Uterus (tissue), 4 donors: Measurements from ENCODE around the gene HIRA. TPM values are rescaled to one million over a fixed set of nuclear protein-coding genes. Genes with fewer than 3 reads are reported as not detected.

ENCODE experiments used
- DNase-seq, 2 donors: peaks; one replicate each; pipeline ENCODE4 v3.0.0-alpha.2; 2019 to 2020
- H3K27ac ChIP-seq, 2 donors: fragments of 200-600 bp; sonication (generic); 1 replicate in 1 of 2; 2 replicates in 1 of 2; pipeline ENCODE4 v1.5.1; 2016 to 2018
- H3K27me3 ChIP-seq, 2 donors: fragments of 200-600 bp; sonication (generic); one replicate each; pipeline ENCODE4 v1.5.1; 2018 to 2019; ENCODE audit warnings: control low read depth in 1 of 2
- H3K36me3 ChIP-seq, 2 donors: fragments of 200-600 bp; sonication (generic); one replicate each; pipeline ENCODE4 v1.5.1; 2019; ENCODE audit warnings: control low read depth in 1 of 2
- H3K4me1 ChIP-seq, 2 donors: fragments of 200-600 bp; sonication (generic); one replicate each; pipeline ENCODE4 v1.5.1; 2018 to 2019; ENCODE audit warnings: control low read depth in 1 of 2
- H3K4me3 ChIP-seq, 2 donors: fragments of 200-600 bp; sonication (generic); 1 replicate in 1 of 2; 2 replicates in 1 of 2; pipeline ENCODE4 v1.5.1; 2018 to 2019; ENCODE audit warnings: mild to moderate bottlenecking in 1 of 2
- H3K9me3 ChIP-seq, 2 donors: fragments of 200-600 bp; sonication (generic); one replicate each; pipeline ENCODE4 v1.5.1; 2019; ENCODE audit warnings: control low read depth in 1 of 2
- CTCF ChIP-seq, 4 experiments: fragments of 200-600 bp in 2 of 4; fragments of 450-650 bp in 2 of 4; sonication (generic) in 2 of 4; IDR thresholded peaks; one replicate each; pipeline ENCODE4 v1.5.1; 2016 to 2019; ENCODE audit warnings: antibody characterized with exemption in 4 of 4, mild to moderate bottlenecking in 2 of 4, moderate library complexity in 1 of 4
- POLR2A ChIP-seq, 2 donors: fragments of 450-650 bp; IDR thresholded peaks; one replicate each; pipeline ENCODE4 v1.6.1; 2016; ENCODE audit warnings: antibody characterized with exemption in 2 of 2, mild to moderate bottlenecking in 1 of 2, moderate library complexity in 1 of 2
- intact Hi-C: fragments of 100-400 bp; cut with DNase I; formaldehyde crosslinking; loops from one replicate; pipeline ENCODE4 v1.15.1; 2023; ENCODE audit warnings: low total_unique reads
- total RNA-seq, 4 donors: library from RNA; depleted of rRNA in 3 of 4; stranded (reverse); fragments of >200 nt in 3 of 4; gene quantifications; one replicate each; pipeline versions ENCODE4 v1.1.0 to v1.2.4, GENCODE V29; 2014 to 2023
- donor health status: DM: yes; HTN: yes; CAD: no.

HIRA gene
- total RNA-seq, 4 donors from 2014 or later: 0.29 to 32.1 (median 11.7) TPM

GRCh38 chr22:19406846-19407245, 24.7 kb downstream of the HIRA start:
- Histone ChIP-seq H3K4me1 (no peaks in the 10 kb centered on the region), H3K27ac (no peak overlapping the region), H3K9me3 (no peaks in the 10 kb centered on the region), H3K27me3 (no peaks in the 10 kb centered on the region), H3K36me3 (no peaks in the 10 kb centered on the region), H3K4me3 (no peak overlapping the region)
- TF ChIP-seq POLR2A (IDR thresholded peaks at IDR 0.05): no peak
- TF ChIP-seq CTCF (IDR thresholded peaks at IDR 0.05): no peak
- intact Hi-C loops: no loop called here
- no peak for DNase-seq

GRCh38 chr22:19406281-19406811, 25.2 kb downstream of the HIRA start:
- TF ChIP-seq POLR2A (IDR thresholded peaks at IDR 0.05) (no peak), CTCF (IDR thresholded peaks at IDR 0.05) (no peak)
- H3K36me3 ChIP-seq: no peaks in the 10 kb centered on the region
- intact Hi-C loops: no loop called here
- no peak overlapping the region for H3K4me3 ChIP-seq
- no peaks in the 10 kb centered on the region for H3K9me3 ChIP-seq
- no peaks in the 10 kb centered on the region for H3K4me1 ChIP-seq
- H3K27ac ChIP-seq: no peak overlapping the region
- no peak for DNase-seq
- no peaks in the 10 kb centered on the region for H3K27me3 ChIP-seq

GRCh38 chr22:19405652-19406051, 25.9 kb downstream of the HIRA start:
- Histone ChIP-seq H3K27ac (no peak overlapping the region), H3K27me3 (no peaks in the 10 kb centered on the region), H3K9me3 (no peaks in the 10 kb centered on the region), H3K4me3 (no peak overlapping the region), H3K4me1 (no peaks in the 10 kb centered on the region), H3K36me3 (no peaks in the 10 kb centered on the region)
- intact Hi-C loops: no loop called here
- no peak for DNase-seq
- TF ChIP-seq CTCF (IDR thresholded peaks at IDR 0.05) (no peak), POLR2A (IDR thresholded peaks at IDR 0.05) (no peak)

GRCh38 chr22:19405133-19405532, 26.4 kb downstream of the HIRA start:
- Histone ChIP-seq H3K27me3 (no peaks in the 10 kb centered on the region), H3K36me3 (no peaks in the 10 kb centered on the region), H3K4me3 (no peak overlapping the region), H3K9me3 (no peaks in the 10 kb centered on the region), H3K4me1 (no peaks in the 10 kb centered on the region), H3K27ac (no peak overlapping the region)
- no peak for DNase-seq
- TF ChIP-seq CTCF (IDR thresholded peaks at IDR 0.05): no peak
- no peak for TF ChIP-seq POLR2A (IDR thresholded peaks at IDR 0.05)
- intact Hi-C loops: no loop called here

- no peak overlapping the region for H3K27ac ChIP-seq
- no peak for TF ChIP-seq POLR2A (IDR thresholded peaks at IDR 0.05)
- TF ChIP-seq CTCF (IDR thresholded peaks at IDR 0.05): no peak
- no peak for DNase-seq
- no peaks in the 10 kb centered on the region for H3K36me3 ChIP-seq
- no peaks in the 10 kb centered on the region for H3K4me1 ChIP-seq
- no peaks in the 10 kb centered on the region for H3K9me3 ChIP-seq
- no peaks in the 10 kb centered on the region for H3K27me3 ChIP-seq
- no peak overlapping the region for H3K4me3 ChIP-seq
- intact Hi-C loops: no loop called here
These were observed 26.9 kb downstream of the HIRA start for GRCh38 chr22:19404676-19405075.
